Keratinocyte (primary cell): ENCODE results near the gene ENO1. TPM values are rescaled to one million over a fixed set of nuclear protein-coding genes. Genes with fewer than 3 reads are reported as not detected.

ENCODE experiments used
- DNase-seq: peaks from one replicate; pipeline ENCODE4 v3.0.0-alpha.2; 2011; ENCODE audit warnings: low read depth, missing footprints, low spot score
- FAIRE-seq: peaks from 2 replicates; lab custom pipeline; 2011; peaks lifted over from hg19 to GRCh38; lab: Jason Lieb, UNC
- H2AFZ ChIP-seq: 2 replicates; pipeline ENCODE4 v1.6.0; 2012; ENCODE audit warnings: low read length, control low read depth, inconsistent platforms; ENCODE audit not compliant: control insufficient read depth
- H3K27ac ChIP-seq: 2 replicates; pipeline ENCODE4 v1.5.1; 2011; ENCODE audit warnings: low read length; ENCODE audit not compliant: control insufficient read depth, insufficient read depth
- H3K27me3 ChIP-seq: 3 replicates; pipeline ENCODE4 v1.6.0; 2011; ENCODE audit warnings: low read length; ENCODE audit not compliant: control insufficient read depth, insufficient read depth; ENCODE audit errors: extremely low read depth
- H3K36me3 ChIP-seq, 2 experiments: 2 replicates in 1 of 2; 3 replicates in 1 of 2; pipeline ENCODE4 v1.5.1; 2011; ENCODE audit warnings: low read length in 2 of 2, mild to moderate bottlenecking in 1 of 2; ENCODE audit not compliant: control insufficient read depth in 2 of 2, insufficient read depth in 2 of 2; ENCODE audit errors: extremely low read depth in 1 of 2
- H3K4me1 ChIP-seq: 3 replicates; pipeline ENCODE4 v1.5.1; 2011; ENCODE audit warnings: low read length; ENCODE audit not compliant: control insufficient read depth, insufficient read depth; ENCODE audit errors: extremely low read depth
- H3K4me2 ChIP-seq: 3 replicates; pipeline ENCODE4 v1.6.0; 2011; ENCODE audit warnings: low read depth, low read length; ENCODE audit not compliant: control insufficient read depth, insufficient read depth; ENCODE audit errors: extremely low read depth
- H3K4me3 ChIP-seq, 3 experiments: fragments of 200-600 bp in 1 of 3; sonication (generic) in 1 of 3; 2 replicates in 2 of 3; 3 replicates in 1 of 3; pipeline ENCODE4 v1.5.1; 2011 to 2016; ENCODE audit warnings: low read length in 3 of 3, mild to moderate bottlenecking in 3 of 3, control low read depth in 2 of 3, inconsistent platforms in 1 of 3, low read depth in 1 of 3, mixed read lengths in 1 of 3, mixed run types in 1 of 3, moderate library complexity in 1 of 3; ENCODE audit not compliant: control insufficient read depth in 2 of 3, insufficient read depth in 2 of 3; ENCODE audit errors: extremely low read depth in 1 of 3
- H3K79me2 ChIP-seq: 2 replicates; pipeline ENCODE4 v1.6.0; 2012; ENCODE audit warnings: low read length; ENCODE audit not compliant: control insufficient read depth, insufficient read depth
- H3K9ac ChIP-seq: 3 replicates; pipeline ENCODE4 v1.6.0; 2011; ENCODE audit warnings: low read length; ENCODE audit not compliant: control insufficient read depth, insufficient read depth; ENCODE audit errors: extremely low read depth
- H3K9me1 ChIP-seq: 3 replicates; pipeline ENCODE4 v1.6.0; 2011; ENCODE audit warnings: low read length; ENCODE audit not compliant: control insufficient read depth, insufficient read depth; ENCODE audit errors: extremely low read depth
- H3K9me3 ChIP-seq: 2 replicates; pipeline ENCODE4 v1.5.1; 2012; ENCODE audit warnings: low read depth, low read length; ENCODE audit not compliant: control insufficient read depth
- H4K20me1 ChIP-seq: 3 replicates; pipeline ENCODE4 v1.6.0; 2011; ENCODE audit warnings: low read length; ENCODE audit not compliant: control insufficient read depth, insufficient read depth; ENCODE audit errors: extremely low read depth
- CTCF ChIP-seq, 3 experiments: IDR thresholded peaks in 1 of 3; conservative IDR thresholded peaks in 1 of 3; optimal IDR thresholded peaks in 1 of 3; 2 replicates in 2 of 3; 3 replicates in 1 of 3; pipeline versions ENCODE3 to v1.5.1; 2011; ENCODE audit warnings: low read length in 3 of 3, mild to moderate bottlenecking in 3 of 3, moderate library complexity in 2 of 3, control low read depth in 1 of 3, inconsistent platforms in 1 of 3; ENCODE audit not compliant: insufficient read depth in 2 of 3; ENCODE audit errors: extremely low read depth in 1 of 3
- EZH2 ChIP-seq: IDR thresholded peaks from one replicate; pipeline ENCODE4 v1.6.1; 2012; ENCODE audit warnings: inconsistent platforms, mild to moderate bottlenecking, low read length, moderate library complexity
- dilution Hi-C: fragments of 300-500 bp; cut with MboI; formaldehyde crosslinking; loops from one replicate; pipeline ENCODE4 v1.7.0; 2020; ENCODE audit warnings: low sequenced_read_pairs; ENCODE audit not compliant: extremely low pct_ligation_motif_present
- polyA plus RNA-seq, 5 experiments: library from polyadenylated mRNA; depleted of rRNA in 3 of 5; stranded (reverse) in 3 of 5; stranded (forward) in 1 of 5; unstranded in 1 of 5; fragments of >200 nt; gene quantifications; 1 replicate in 1 of 5; 2 replicates in 3 of 5; 3 replicates in 1 of 5; pipeline versions ENCODE4 v1.2.1 to v1.2.3, GENCODE V29; 2011 to 2012; ENCODE audit warnings: missing spikeins in 2 of 5, low read depth in 1 of 5, low replicate concordance in 1 of 5

Gene ENO1
- polyA plus RNA-seq, 1 donor (not counting 4 experiments of a cell fraction or from before 2014, with no cell fraction given) = 1,908 TPM

- peaks cover 21% of the 10 kb centered on the region for H3K4me1 ChIP-seq
- no peaks in the 10 kb centered on the region for H3K27me3 ChIP-seq
- no peaks in the 10 kb centered on the region for H3K36me3 ChIP-seq
- dilution Hi-C loops = no loop called here
- no peak overlapping the region for H3K4me3 ChIP-seq
- H3K4me2 ChIP-seq = no peak overlapping the region
- H3K9ac ChIP-seq = no peak overlapping the region
- H3K9me1 ChIP-seq = peaks cover 2% of the 10 kb centered on the region
- H4K20me1 ChIP-seq = no peaks in the 10 kb centered on the region
- H2AFZ ChIP-seq = no peak overlapping the region
- H3K9me3 ChIP-seq = no peaks in the 10 kb centered on the region
- H3K79me2 ChIP-seq = peaks cover 32% of the 10 kb centered on the region
- DNase-seq (no peak), FAIRE-seq (no peak)
- no peak overlapping the region for H3K27ac ChIP-seq
- TF ChIP-seq CTCF (optimal IDR thresholded peaks at IDR 0.05 in 1 of 3, IDR thresholded peaks at IDR 0.05 in 1 of 3, conservative IDR thresholded peaks at IDR 0.05 in 1 of 3; ENCODE audit: extremely low read depth in 1 of 3, insufficient read depth in 2 of 3, low read length in 3 of 3) = peak in 2 of 3 experiments; percentile 22 to 55
- no peak for TF ChIP-seq EZH2
Observed at GRCh38 chr1:8814865-8815264, 63.6 kb downstream of the ENO1 start.

GRCh38 chr1:8813991-8814390, 64.5 kb downstream of the ENO1 start:
- no peak overlapping the region for H3K4me3 ChIP-seq
- no peaks in the 10 kb centered on the region for H3K9me3 ChIP-seq
- no peaks in the 10 kb centered on the region for H3K27me3 ChIP-seq
- no peaks in the 10 kb centered on the region for H3K36me3 ChIP-seq
- FAIRE-seq = no peak
- DNase-seq = no peak
- TF ChIP-seq EZH2 (no peak), CTCF (optimal IDR thresholded peaks at IDR 0.05 in 1 of 3, IDR thresholded peaks at IDR 0.05 in 1 of 3, conservative IDR thresholded peaks at IDR 0.05 in 1 of 3; ENCODE audit: extremely low read depth in 1 of 3, insufficient read depth in 2 of 3, low read length in 3 of 3) (no peak)
- no peak overlapping the region for H3K4me2 ChIP-seq
- H4K20me1 ChIP-seq = no peaks in the 10 kb centered on the region
- peaks cover 2% of the 10 kb centered on the region for H3K9me1 ChIP-seq
- H3K4me1 ChIP-seq = peaks cover 21% of the 10 kb centered on the region
- dilution Hi-C loops = no loop called here
- H3K79me2 ChIP-seq = peaks cover 32% of the 10 kb centered on the region
- H3K27ac ChIP-seq = no peak overlapping the region
- no peak overlapping the region for H3K9ac ChIP-seq
- no peak overlapping the region for H2AFZ ChIP-seq
